GM21390 (cell line): ENCODE data around the gene DHX36.

ENCODE experiments used
- ATAC-seq: cut with Tn5 transposase; IDR thresholded peaks from one replicate; pipeline ENCODE4 v1.9.1; 2021; ENCODE audit not compliant: unreplicated experiment

The DHX36 gene

GRCh38 chr3:154323891-154324738 lies at the start of gene DHX36:
DHX36 (minus strand) TSS chr3:154324487; CDS start chr3:154324416, 71 bp downstream.
- peak; percentile 95 for ATAC-seq

DNA sequence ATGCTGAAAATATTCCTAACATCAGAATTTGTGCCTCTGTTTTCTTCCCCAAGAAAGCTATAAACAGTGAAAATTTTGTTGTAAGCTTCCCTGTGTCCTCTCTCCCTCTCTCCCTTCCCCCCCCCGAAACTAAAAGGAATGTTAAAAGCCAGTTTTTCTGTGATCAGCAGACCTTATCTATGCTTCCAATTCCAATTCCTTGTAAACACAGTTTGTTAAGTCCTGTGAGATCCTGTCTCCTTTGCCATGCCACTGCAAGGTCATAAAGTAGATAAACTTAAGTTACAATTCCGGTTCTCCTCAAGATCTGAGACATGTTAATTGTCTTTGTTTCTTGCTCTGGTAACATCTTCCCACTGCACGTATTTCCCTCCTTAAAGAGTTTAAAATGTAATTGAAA lies 42.9 kb upstream of the DHX36 start:
- ATAC-seq: no peak

GRCh38 chr3:154364849-154365248 lies 40.6 kb upstream of the DHX36 start:
- ATAC-seq: no peak

DNA sequence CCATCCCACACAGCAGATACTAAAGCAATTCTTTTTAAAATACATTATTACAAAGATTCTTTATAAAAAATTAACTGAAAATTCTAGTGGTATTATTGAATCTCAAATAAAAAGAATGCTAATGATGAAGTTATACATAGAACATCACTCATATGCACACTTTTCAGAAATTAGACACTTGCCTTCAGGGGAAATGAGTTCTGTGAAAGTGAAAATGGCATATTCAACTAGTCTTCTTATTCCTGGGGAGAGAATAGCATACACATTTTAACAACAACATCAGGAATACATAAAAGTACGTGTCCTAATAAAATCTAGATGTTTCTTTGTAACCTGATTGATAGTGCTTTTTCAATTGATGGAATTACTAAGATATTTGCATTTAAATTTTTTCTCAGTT lies 36.8 kb upstream of the DHX36 start:
- ATAC-seq: no peak

GRCh38 chr3:154356009-154356408 lies 31.7 kb upstream of the DHX36 start:
- ATAC-seq: no peak

GRCh38 chr3:154349223-154349622 lies 24.9 kb upstream of the DHX36 start:
- ATAC-seq: no peak

GRCh38 chr3:154345422-154346122 lies 21.3 kb upstream of the DHX36 start:
- no peak for ATAC-seq

DNA sequence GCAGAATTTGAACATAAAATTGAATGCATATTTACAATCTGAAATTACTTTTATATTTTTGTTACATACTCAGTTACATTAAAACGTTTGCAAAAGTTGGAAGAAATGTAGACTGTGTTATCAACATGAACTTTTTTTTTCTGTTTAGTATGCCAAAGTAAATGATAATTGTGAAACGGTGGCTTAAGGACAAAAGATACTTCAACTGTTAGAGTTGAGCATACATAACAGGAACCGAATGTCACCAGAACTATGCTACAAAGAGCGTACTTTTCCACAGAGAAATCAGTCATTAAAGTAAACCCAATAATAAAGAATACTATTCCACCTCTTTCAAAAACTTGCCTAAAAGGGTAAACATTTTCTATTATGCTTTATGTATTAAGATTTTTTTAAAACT lies 14.3 kb upstream of the DHX36 start:
- ATAC-seq: no peak

DNA sequence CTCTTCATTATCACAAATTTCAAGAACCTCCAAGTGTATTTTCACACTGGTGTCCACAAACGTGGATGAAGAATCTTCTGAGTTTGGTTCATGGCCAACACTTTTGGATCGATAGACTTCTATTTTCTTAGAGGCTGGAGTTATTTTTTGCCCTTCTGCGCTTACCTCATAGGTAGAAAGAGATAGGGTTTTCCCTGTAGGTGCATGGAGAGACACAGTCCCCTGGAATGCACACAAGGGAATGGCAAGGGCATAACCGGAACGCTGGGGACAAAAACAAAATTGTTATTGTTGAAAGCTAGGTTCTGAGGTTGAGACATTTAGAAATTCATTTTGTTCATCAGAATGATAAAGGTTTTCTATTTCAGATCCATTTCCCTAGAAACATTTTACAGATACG lies 13.7 kb upstream of the DHX36 start:
- ATAC-seq: no peak

- no peak for ATAC-seq
Measured at GRCh38 chr3:154334973-154335420, 10.7 kb upstream of the DHX36 start.

DNA sequence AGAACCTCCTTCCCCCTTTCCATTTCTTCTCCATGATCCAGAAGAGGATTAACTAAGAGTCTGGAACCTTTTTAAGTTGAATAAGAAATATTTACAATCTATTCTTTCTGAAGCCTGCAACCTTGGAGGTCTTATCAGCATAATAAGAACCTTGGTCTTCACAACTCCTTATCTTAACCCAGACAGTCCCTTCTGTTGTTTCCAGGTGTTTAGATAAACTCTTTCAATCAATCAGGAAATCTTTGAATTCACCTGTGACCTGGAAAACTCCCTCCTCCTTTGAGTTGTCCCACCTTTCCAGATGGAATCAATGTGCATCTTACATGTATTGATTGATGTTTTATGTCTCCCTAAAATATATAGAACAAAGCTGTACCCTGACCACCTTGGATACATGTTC lies 3.6 kb upstream of the DHX36 start:
- no peak for ATAC-seq

- no peak for ATAC-seq
Measured at GRCh38 chr3:154324919-154325318, 632 bp upstream of the DHX36 start.

DNA sequence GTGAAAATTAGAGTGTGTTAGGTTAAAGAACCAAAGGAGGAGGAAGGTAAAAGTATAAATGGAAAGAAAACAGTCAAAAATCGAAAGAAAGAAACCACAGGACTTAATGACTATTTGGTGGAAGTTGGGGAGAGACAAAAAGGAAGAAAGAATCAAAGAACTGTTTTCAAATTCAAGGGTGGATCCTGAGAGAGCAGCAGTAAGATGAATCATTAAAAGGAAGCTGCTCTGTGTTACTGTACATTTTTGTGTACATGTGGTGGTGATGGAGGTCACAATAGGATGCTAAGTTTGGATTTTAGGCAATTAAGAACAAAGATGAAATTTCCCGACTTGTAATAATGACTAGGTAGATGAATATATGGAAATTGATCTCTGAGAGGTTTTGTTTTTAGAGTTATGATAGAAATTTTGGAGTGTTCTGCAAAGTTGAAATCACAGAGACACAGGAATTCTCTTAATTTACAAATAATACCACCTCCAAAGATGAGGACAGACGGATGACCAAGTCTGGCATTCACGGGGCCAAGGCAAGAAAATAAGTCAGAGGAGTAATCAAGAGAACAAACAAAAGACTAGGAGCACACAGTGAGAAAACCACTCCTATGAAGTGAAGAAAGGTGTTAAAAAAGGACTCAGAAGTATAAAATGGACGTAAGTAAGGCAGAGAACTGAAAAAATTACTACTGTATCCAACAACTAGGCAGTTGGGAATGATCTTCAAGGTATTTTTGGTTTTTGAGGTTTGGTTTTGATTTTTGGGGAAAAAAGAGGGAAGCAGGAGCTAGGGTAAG lies 7.1 kb downstream of the DHX36 start:
- no peak for ATAC-seq

- no peak for ATAC-seq
Measured at GRCh38 chr3:154314152-154314551, 10.1 kb downstream of the DHX36 start.

DNA sequence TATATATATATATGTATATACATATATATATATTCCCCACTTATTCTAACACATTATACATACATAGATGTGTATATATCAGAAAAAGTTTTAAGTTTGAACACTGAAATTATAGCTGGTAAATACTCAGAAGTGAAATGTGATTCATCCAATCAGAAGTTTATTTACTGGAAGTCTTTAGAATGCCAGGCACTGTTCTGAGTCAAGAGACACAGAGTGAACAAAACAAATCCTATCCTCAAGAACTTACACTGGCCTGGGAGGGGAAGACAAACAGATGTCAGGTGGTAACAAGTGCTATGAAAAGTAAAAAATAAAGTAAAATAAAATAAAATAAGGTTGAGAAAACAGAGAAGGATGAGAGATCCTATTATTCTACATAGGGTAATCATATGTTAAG lies 13.4 kb downstream of the DHX36 start:
- no peak for ATAC-seq

GRCh38 chr3:154307363-154307762 lies 16.9 kb downstream of the DHX36 start:
- ATAC-seq: no peak

DNA sequence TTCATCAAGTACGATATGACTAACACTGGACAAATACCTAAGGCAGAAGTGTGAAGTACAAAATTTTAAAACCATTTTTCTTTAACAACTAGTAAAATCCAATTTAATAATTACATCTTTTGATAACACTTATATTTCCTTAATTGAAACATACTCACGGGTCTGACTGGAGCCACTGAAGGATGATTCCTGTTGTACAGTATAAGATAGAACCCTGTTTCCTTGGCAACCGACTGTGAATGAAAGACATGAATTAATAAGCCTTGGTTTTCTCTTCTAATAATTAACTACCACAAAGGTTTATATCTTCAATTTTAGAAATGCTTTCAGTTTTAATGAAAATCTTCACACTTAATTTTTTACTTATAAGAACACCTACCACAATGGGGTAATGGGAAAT lies 19.4 kb downstream of the DHX36 start:
- no peak for ATAC-seq

DNA sequence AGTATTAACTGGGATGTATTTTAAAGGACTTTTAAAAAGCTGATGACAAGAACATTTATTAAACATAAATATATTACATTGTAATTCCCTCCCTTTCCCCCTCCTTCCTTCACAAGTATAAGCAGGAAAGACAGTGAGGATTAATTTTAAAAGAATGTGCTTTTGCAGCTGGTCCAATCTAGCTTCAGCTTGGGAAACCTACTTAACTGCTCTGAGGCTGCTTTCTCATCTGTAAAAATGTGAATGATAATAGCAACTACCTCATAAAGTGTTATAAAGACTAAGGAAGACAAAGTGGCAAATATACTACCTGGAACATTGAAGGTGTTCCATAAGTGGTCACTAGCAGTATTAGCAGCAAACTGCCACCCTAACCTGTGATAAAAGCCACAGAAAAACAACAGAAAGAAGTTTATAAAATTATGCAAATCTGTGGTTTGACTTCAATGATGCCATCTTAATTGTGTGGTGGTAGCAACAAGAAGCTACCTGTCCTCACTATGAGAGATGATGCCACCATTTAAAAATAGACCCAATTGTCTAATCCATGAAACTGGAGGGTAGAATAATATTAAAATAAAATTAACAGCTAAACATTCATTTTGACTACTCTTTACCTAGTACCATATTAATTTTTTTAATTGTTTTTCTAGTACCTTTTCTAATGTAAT lies 20.0 kb downstream of the DHX36 start:
- peak; percentile 41 for ATAC-seq

- no peak for ATAC-seq
Measured at GRCh38 chr3:154301561-154301960, 22.7 kb downstream of the DHX36 start.

DNA sequence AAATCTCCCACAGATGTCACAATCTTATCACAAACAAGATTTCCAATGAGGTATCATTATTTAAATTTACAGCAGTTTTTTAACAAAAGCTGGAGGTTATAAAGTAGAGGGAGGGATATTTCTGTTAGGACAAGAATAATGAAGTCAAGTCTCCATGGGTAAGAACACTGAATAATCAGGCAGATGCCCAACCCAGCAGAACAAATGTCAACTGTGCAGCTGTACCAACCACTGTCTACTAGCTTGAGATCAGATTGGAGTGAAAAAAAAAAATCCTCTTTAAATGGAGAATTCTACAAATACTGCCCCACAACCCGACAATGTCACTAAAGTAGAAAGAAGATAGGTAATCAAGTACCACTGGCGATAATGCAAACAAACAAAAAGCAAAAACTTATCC lies 30.3 kb downstream of the DHX36 start:
- ATAC-seq: no peak

DNA sequence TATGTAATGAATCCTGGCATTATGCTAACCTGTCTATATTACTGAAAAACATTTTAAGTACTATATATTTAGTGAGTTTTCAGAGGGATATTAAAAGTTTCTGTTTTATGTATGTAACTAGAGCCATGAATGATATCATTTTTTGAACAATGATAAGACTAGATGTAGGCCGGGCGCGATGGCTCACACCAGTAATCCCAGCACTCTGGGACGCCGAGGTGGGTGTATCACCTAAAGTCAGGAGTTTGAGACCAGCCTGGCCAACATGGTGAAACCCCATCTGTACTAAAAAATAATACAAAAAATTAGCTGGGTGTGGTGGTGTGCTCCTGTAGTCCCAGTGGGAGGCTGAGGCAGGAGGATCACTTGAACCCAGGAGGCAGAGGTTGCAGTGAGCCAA lies 34.1 kb downstream of the DHX36 start:
- no peak for ATAC-seq
